ENCODE results near the gene ZNF532. TPM values are rescaled to one million over a fixed set of nuclear protein-coding genes. Genes with fewer than 3 reads are reported as not detected.
A peak's percentile ranks its signal among the peaks of the same experiment; 100 is the strongest.

The ZNF532 gene, protein sequence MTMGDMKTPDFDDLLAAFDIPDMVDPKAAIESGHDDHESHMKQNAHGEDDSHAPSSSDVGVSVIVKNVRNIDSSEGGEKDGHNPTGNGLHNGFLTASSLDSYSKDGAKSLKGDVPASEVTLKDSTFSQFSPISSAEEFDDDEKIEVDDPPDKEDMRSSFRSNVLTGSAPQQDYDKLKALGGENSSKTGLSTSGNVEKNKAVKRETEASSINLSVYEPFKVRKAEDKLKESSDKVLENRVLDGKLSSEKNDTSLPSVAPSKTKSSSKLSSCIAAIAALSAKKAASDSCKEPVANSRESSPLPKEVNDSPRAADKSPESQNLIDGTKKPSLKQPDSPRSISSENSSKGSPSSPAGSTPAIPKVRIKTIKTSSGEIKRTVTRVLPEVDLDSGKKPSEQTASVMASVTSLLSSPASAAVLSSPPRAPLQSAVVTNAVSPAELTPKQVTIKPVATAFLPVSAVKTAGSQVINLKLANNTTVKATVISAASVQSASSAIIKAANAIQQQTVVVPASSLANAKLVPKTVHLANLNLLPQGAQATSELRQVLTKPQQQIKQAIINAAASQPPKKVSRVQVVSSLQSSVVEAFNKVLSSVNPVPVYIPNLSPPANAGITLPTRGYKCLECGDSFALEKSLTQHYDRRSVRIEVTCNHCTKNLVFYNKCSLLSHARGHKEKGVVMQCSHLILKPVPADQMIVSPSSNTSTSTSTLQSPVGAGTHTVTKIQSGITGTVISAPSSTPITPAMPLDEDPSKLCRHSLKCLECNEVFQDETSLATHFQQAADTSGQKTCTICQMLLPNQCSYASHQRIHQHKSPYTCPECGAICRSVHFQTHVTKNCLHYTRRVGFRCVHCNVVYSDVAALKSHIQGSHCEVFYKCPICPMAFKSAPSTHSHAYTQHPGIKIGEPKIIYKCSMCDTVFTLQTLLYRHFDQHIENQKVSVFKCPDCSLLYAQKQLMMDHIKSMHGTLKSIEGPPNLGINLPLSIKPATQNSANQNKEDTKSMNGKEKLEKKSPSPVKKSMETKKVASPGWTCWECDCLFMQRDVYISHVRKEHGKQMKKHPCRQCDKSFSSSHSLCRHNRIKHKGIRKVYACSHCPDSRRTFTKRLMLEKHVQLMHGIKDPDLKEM (N-terminal part only)
- 174 TPM for total RNA-seq

DNA sequence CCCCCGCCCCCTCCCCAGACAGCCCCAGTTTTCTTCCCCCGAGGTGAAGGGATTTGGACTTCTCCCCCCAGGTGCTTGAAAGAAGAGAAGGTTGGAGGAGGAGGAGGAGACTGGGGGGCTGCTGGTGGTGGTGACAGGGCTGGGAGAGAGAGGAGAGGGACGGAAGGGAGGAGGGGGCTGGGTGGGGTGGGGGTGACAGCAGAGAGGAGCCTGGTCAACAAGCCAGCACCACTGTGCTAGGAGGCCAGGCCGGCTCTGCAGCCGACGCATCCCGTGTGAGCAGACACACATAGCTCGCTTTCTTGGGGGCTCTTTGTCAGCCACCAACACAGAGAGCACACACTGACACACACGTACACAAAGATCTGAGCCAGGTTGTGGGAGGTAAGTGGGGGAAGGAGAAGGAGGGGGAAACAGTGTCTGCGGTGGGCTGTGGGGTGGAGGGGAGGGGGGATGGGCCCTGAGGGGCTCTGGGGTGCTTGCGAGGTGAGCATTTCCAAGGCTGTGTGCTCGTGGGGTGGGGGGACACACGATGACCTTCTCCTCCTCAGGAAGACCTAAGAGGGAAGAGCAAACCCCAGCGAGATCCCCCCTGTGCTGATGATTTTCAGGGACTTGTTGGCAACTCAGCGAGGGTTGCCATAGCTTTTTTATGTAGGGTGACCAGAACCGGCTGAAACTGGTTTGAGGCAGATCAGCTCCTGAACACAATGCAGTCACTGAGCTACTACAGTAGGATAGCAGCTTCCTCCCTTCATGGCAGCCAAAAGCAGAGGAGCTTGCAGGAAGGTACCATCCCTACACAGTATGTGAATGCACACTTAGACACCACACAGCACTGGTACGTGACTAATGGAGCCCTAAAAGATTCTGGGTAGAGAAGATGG is at the start of gene ZNF532:
ZNF532 (plus strand) TSS at position 732 of the 887 bp plus-strand sequence. CDS start 53,411 bp downstream, outside the sequence.

Small RNAs within 50 kb of the gene (small RNA-seq; reads per million reads assigned to genes)
- not detected for gene RF00096
- 1.1 reads per million, percentile 78 among the genes with 10 or more reads in this experiment for gene RNU2-69P

Other genes starting within 250 kb of the ZNF532 start
- gene ALPK2, start 235.8 kb upstream of the ZNF532 start, total RNA-seq = 0.23 TPM
- 24.2 TPM for gene MALT1, start 193.4 kb upstream of the ZNF532 start, total RNA-seq

Measured in diencephalon (tissue), 1 donor.